ENCODE measurements around the gene BET1L.

DNA sequence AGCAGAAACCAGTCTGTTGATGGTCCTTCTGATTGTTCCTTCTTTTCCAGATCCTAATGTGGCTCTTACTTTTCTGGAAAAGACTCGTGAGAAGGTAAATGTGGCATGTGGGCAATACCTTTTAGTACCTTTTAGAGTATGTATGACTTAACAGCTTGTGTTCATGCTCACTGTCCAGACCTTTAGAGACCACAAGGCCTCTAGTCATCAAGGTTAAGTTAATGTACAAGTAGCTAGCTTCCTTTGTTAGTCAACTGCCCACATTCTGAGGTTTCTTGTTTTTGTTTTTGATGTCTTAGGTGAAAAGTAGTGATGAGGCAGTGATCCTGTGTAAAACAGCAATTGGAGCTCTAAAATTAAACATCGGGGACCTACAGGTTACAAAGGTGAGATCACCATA, 37.2 kb upstream of the BET1L start:
- TF ChIP-seq CTCF (conservative IDR thresholded peaks at IDR 0.05; ENCODE audit: low read length) = no peak
- no peak for TF ChIP-seq EZH2phosphoT487 (IDR thresholded peaks at IDR 0.05; ENCODE audit: borderline replicate concordance)

Measured in Loucy (cell line).